Measurements from ENCODE around the gene PSEN1. TPM values are rescaled to one million over a fixed set of nuclear protein-coding genes. Genes with fewer than 3 reads are reported as not detected.

PSEN1 gene
- total and polyA plus RNA-seq, 2 of the 8 experiments (the other 6 are each of a cell fraction or from before 2014, with no cell fraction given) = 10.1 to 38.7 TPM

Small RNA genes lying within 50 kb of the gene (small RNA-seq; reads per million reads assigned to genes)
- not detected for gene AC004858.1 (ENCODE audit: insufficient read depth)
- not detected for gene RNU6-419P (ENCODE audit: insufficient read depth)

Other genes with a start within 250 kb of the PSEN1 start
- 0.08 and 0.19 TPM in 2 replicates for gene DPF3, start 242.4 kb upstream of the PSEN1 start, total RNA-seq (2021; fragmentation: NEBNext Ultra II Directional; extraction: Animal tissue kit (Norgen Biotek cat#: 25700))
- 0.03 TPM in 1 of 2 replicates, not detected in the other for gene DPF3, start 242.4 kb upstream of the PSEN1 start, polyA plus RNA-seq (2011; rRNA removed)
- 16.8 and 21.1 TPM in 2 replicates for gene DCAF4, start 210.0 kb upstream of the PSEN1 start, total RNA-seq (2021; fragmentation: NEBNext Ultra II Directional; extraction: Animal tissue kit (Norgen Biotek cat#: 25700))
- 17.0 and 26.3 TPM in 2 replicates for gene DCAF4, start 210.0 kb upstream of the PSEN1 start, polyA plus RNA-seq (2011; rRNA removed)
- 12.5 and 13.9 TPM in 2 replicates for gene ZFYVE1, start 109.4 kb upstream of the PSEN1 start, total RNA-seq (2021; fragmentation: NEBNext Ultra II Directional; extraction: Animal tissue kit (Norgen Biotek cat#: 25700))
- gene ZFYVE1, start 109.4 kb upstream of the PSEN1 start, polyA plus RNA-seq (2011; rRNA removed) = 9.8 and 12.7 TPM in 2 replicates
- 125 and 134 TPM in 2 replicates for gene RBM25, start 78.0 kb upstream of the PSEN1 start, total RNA-seq (2021; fragmentation: NEBNext Ultra II Directional; extraction: Animal tissue kit (Norgen Biotek cat#: 25700))
- gene RBM25, start 78.0 kb upstream of the PSEN1 start, polyA plus RNA-seq (2011; rRNA removed) = 25.6 and 28.5 TPM in 2 replicates
- 14.8 and 15.9 TPM in 2 replicates for gene PAPLN, start 101.0 kb downstream of the PSEN1 start, total RNA-seq (2021; fragmentation: NEBNext Ultra II Directional; extraction: Animal tissue kit (Norgen Biotek cat#: 25700))
- gene PAPLN, start 101.0 kb downstream of the PSEN1 start, polyA plus RNA-seq (2011; rRNA removed) = 25.6 and 33.7 TPM in 2 replicates

Data from H1 (cell line).